ENCODE data around the gene ITPR2. TPM values are rescaled to one million over a fixed set of nuclear protein-coding genes. Genes with fewer than 3 reads are reported as not detected.

The ITPR2 gene
- total RNA-seq, 2 experiments from 2014 or later: 28.8 to 29.9 TPM

- DNase-seq: no peak
- intact Hi-C loops (cut with DNase I, micrococcal nuclease): loop anchor here in 1 of 2 experiments (10.0 kb wide), 1 partner anchor 854 kb away; no protein-coding TSS in a partner anchor
- Histone ChIP-seq H3K4me3 (ENCODE audit: low read length) (no peak overlapping the region), H3K36me3 (ENCODE audit: insufficient read depth, low read length) (no peaks in the 10 kb centered on the region), H3K27ac (ENCODE audit: low read depth in 1 of 2, low read length in 2 of 2) (no peak overlapping the region), H3K27me3 (ENCODE audit: control insufficient read depth in 1 of 2, insufficient read depth in 2 of 2, low read length in 2 of 2) (peaks cover 0 to 2% of the 10 kb centered on the region in 2 experiments), H3K9me3 (ENCODE audit: control insufficient read depth in 1 of 2, insufficient read depth in 1 of 2, low read length in 2 of 2) (no peaks in the 10 kb centered on the region), H3K4me1 (ENCODE audit: insufficient read depth, low read length) (no peaks in the 10 kb centered on the region)
- TF ChIP-seq, protein P1, sequence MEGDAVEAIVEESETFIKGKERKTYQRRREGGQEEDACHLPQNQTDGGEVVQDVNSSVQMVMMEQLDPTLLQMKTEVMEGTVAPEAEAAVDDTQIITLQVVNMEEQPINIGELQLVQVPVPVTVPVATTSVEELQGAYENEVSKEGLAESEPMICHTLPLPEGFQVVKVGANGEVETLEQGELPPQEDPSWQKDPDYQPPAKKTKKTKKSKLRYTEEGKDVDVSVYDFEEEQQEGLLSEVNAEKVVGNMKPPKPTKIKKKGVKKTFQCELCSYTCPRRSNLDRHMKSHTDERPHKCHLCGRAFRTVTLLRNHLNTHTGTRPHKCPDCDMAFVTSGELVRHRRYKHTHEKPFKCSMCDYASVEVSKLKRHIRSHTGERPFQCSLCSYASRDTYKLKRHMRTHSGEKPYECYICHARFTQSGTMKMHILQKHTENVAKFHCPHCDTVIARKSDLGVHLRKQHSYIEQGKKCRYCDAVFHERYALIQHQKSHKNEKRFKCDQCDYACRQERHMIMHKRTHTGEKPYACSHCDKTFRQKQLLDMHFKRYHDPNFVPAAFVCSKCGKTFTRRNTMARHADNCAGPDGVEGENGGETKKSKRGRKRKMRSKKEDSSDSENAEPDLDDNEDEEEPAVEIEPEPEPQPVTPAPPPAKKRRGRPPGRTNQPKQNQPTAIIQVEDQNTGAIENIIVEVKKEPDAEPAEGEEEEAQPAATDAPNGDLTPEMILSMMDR (IDR thresholded peaks at IDR 0.05): no peak
- H3K27me3 Mint-ChIP-seq: peaks cover 8% of the 10 kb centered on the region
- ChIA-PET CTCF (no interaction called here), POLR2A (interaction anchor here (1.4 kb wide), 1 partner anchor 18 kb away, joined by 4 read pairs; the partner anchor contains the start of gene ITPR2)
- peaks cover 5% of the 10 kb centered on the region for H3K4me1 Mint-ChIP-seq (ENCODE audit: low read depth)
- H3K4me3 Mint-ChIP-seq: no peak overlapping the region
- no peak for ATAC-seq (ENCODE audit: poor library complexity)
- H3K36me3 Mint-ChIP-seq (ENCODE audit: low read depth): no peaks in the 10 kb centered on the region
- no peaks in the 10 kb centered on the region for H3K9me3 Mint-ChIP-seq
- H3K27ac Mint-ChIP-seq: no peak overlapping the region
Measured at GRCh38 chr12:26851031-26851809, 18.2 kb upstream of the ITPR2 start.

DNA sequence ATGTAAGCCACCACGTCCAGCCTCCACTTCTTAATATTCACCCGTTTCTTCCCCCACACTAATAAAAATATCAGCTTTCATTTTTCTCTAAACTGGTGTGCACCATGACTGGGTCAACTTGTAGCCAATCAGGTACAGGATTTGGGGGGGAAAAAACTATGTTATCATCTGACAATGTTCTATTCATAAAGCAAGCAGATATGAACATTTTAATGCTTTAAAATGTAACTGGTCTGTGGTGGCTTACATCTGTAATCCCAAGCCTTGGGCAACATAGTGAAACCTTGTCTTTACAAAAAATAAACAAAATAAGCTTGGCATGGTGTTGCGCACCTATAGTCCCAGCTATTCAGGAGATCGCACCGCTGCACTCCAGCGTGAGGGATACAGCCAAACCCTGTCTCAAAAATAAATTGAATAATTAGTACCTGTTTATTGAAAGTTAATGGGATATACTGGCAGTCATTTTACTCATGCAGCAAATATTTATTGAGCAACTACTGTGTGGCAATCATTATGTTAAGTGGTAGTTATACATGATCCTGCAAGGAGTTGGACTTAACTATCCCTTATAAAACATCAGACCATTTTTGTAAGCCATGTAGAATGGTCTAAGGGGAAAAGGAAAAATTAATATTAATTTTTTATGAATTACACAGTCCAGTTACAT lies 15.3 kb upstream of the ITPR2 start:
- H3K4me3 ChIP-seq (ENCODE audit: low read length): no peak overlapping the region
- CTCF ChIA-PET: interaction anchor here (1.2 to 1.3 kb wide), 2 partner anchors 15 to 458 kb away, joined by 3 to 4 read pairs; partner anchors contain the start of gene ITPR2
- ATAC-seq (ENCODE audit: poor library complexity): no peak
- intact Hi-C loops (cut with DNase I, micrococcal nuclease): no loop called here
- Mint-ChIP-seq H3K4me1 (ENCODE audit: low read depth) (peaks cover 9% of the 10 kb centered on the region), H3K27me3 (peaks cover 13% of the 10 kb centered on the region), H3K36me3 (ENCODE audit: low read depth) (no peaks in the 10 kb centered on the region), H3K9me3 (no peaks in the 10 kb centered on the region), H3K27ac (no peak overlapping the region), H3K4me3 (no peak overlapping the region)
- peaks cover 0 to 2% of the 10 kb centered on the region in 2 experiments for H3K27me3 ChIP-seq (ENCODE audit: control insufficient read depth in 1 of 2, insufficient read depth in 2 of 2, low read length in 2 of 2)
- no peak for DNase-seq
- POLR2A ChIA-PET: no interaction called here
- H3K27ac ChIP-seq (ENCODE audit: low read depth in 1 of 2, low read length in 2 of 2): no peak overlapping the region
- no peaks in the 10 kb centered on the region for H3K9me3 ChIP-seq (ENCODE audit: control insufficient read depth in 1 of 2, insufficient read depth in 1 of 2, low read length in 2 of 2)
- TF ChIP-seq, protein P1 (IDR thresholded peaks at IDR 0.05): no peak
- H3K4me1 ChIP-seq (ENCODE audit: insufficient read depth, low read length): no peaks in the 10 kb centered on the region
- H3K36me3 ChIP-seq (ENCODE audit: insufficient read depth, low read length): no peaks in the 10 kb centered on the region

GRCh38 chr12:26847431-26847830 lies 14.4 kb upstream of the ITPR2 start:
- peaks cover 13% of the 10 kb centered on the region for H3K27me3 Mint-ChIP-seq
- CTCF ChIA-PET: interaction anchor here (0.7 to 1.3 kb wide), 3 partner anchors 14 to 459 kb away, joined by 3 to 4 read pairs (median 3); partner anchors contain the start of gene ITPR2
- no peak overlapping the region for H3K27ac Mint-ChIP-seq
- no peak overlapping the region for H3K27ac ChIP-seq (ENCODE audit: low read depth in 1 of 2, low read length in 2 of 2)
- no peaks in the 10 kb centered on the region for H3K36me3 ChIP-seq (ENCODE audit: insufficient read depth, low read length)
- H3K4me3 Mint-ChIP-seq: no peak overlapping the region
- no peak overlapping the region for H3K4me3 ChIP-seq (ENCODE audit: low read length)
- no peaks in the 10 kb centered on the region for H3K9me3 Mint-ChIP-seq
- no peaks in the 10 kb centered on the region for H3K9me3 ChIP-seq (ENCODE audit: control insufficient read depth in 1 of 2, insufficient read depth in 1 of 2, low read length in 2 of 2)
- TF ChIP-seq, protein P1 (IDR thresholded peaks at IDR 0.05): no peak
- intact Hi-C loops (cut with DNase I, micrococcal nuclease): no loop called here
- H3K4me1 Mint-ChIP-seq (ENCODE audit: low read depth): peaks cover 9% of the 10 kb centered on the region
- no peaks in the 10 kb centered on the region for H3K4me1 ChIP-seq (ENCODE audit: insufficient read depth, low read length)
- H3K36me3 Mint-ChIP-seq (ENCODE audit: low read depth): no peaks in the 10 kb centered on the region
- peaks cover 0 to 2% of the 10 kb centered on the region in 2 experiments for H3K27me3 ChIP-seq (ENCODE audit: control insufficient read depth in 1 of 2, insufficient read depth in 2 of 2, low read length in 2 of 2)
- no peak for DNase-seq
- POLR2A ChIA-PET: no interaction called here
- no peak for ATAC-seq (ENCODE audit: poor library complexity)
